ENCODE data around the gene LCLAT1. TPM values are rescaled to one million over a fixed set of nuclear protein-coding genes. Genes with fewer than 3 reads are reported as not detected.
"Not testable (repeated sequence)": the region's sequence is repeated elsewhere in the genome, so short reads cannot be mapped to it uniquely, and the experiment has no call there.

LCLAT1 gene
- total RNA-seq, 1 experiment from 2014 or later: 21.7 TPM

- H3K9ac ChIP-seq (ENCODE audit: low read length): no peak overlapping the region
- peaks cover 5% of the 10 kb centered on the region for H3K36me3 ChIP-seq (ENCODE audit: insufficient read depth, low read length)
- H2AFZ ChIP-seq (ENCODE audit: low read length): no peak overlapping the region
- DNase-seq: no peak
- no peaks in the 10 kb centered on the region for H4K20me1 ChIP-seq (ENCODE audit: insufficient read depth, low read depth, low read length)
- peaks cover 95% of the 10 kb centered on the region for H3K79me2 ChIP-seq (ENCODE audit: low read length)
- no peaks in the 10 kb centered on the region for H3K9me2 ChIP-seq (replicated peaks; ENCODE audit: insufficient read depth, low read length)
- peaks cover 23% of the 10 kb centered on the region for H3K4me1 ChIP-seq (ENCODE audit: low read length)
- no peak overlapping the region for H3K27ac ChIP-seq (ENCODE audit: low read length)
- H3K27me3 ChIP-seq (ENCODE audit: low read length): no peaks in the 10 kb centered on the region
- H3K4me2 ChIP-seq (ENCODE audit: low read depth, low read length, poor library complexity, severe bottlenecking): no peak overlapping the region
- H3K4me3 ChIP-seq (ENCODE audit: low read length): no peak overlapping the region
- 0 out of 2 replicates have a peak, but pooled peaks cover 3% of the 10 kb centered on the region for H3K9me3 ChIP-seq (ENCODE audit: low read length)
Measured at GRCh38 chr2:30512243-30512886, 65.3 kb downstream of the LCLAT1 start.

- Histone ChIP-seq H3K4me1 (ENCODE audit: low read length) (peaks cover 23% of the 10 kb centered on the region), H3K79me2 (ENCODE audit: low read length) (peaks cover 82% of the 10 kb centered on the region)
- not testable (repeated sequence) for H3K9ac ChIP-seq (ENCODE audit: low read length); H3K4me2 ChIP-seq (ENCODE audit: low read depth, low read length, poor library complexity, severe bottlenecking); H3K27ac ChIP-seq (ENCODE audit: low read length); H3K36me3 ChIP-seq (ENCODE audit: insufficient read depth, low read length); H3K27me3 ChIP-seq (ENCODE audit: low read length); H2AFZ ChIP-seq (ENCODE audit: low read length); H3K4me3 ChIP-seq (ENCODE audit: low read length); DNase-seq; H3K9me3 ChIP-seq (ENCODE audit: low read length); H3K9me2 ChIP-seq (replicated peaks; ENCODE audit: insufficient read depth, low read length); H4K20me1 ChIP-seq (ENCODE audit: insufficient read depth, low read depth, low read length)
Measured at GRCh38 chr2:30513649-30514048, 66.6 kb downstream of the LCLAT1 start.

- Histone ChIP-seq H3K4me2 (ENCODE audit: low read depth, low read length, poor library complexity, severe bottlenecking) (no peak overlapping the region), H3K27ac (ENCODE audit: low read length) (no peak overlapping the region), H3K27me3 (ENCODE audit: low read length) (no peaks in the 10 kb centered on the region)
Measured at GRCh38 chr2:30514134-30514847, 67.2 kb downstream of the LCLAT1 start.

GRCh38 chr2:30514848-30515435, 67.9 kb downstream of the LCLAT1 start:
- H3K4me3 ChIP-seq (ENCODE audit: low read length): no peak overlapping the region
- H3K4me1 ChIP-seq (ENCODE audit: low read length): peaks cover 15% of the 10 kb centered on the region
- H3K27me3 ChIP-seq (ENCODE audit: low read length): no peaks in the 10 kb centered on the region
- no peak for DNase-seq
- H4K20me1 ChIP-seq (ENCODE audit: insufficient read depth, low read depth, low read length): no peaks in the 10 kb centered on the region
- no peaks in the 10 kb centered on the region for H3K9me2 ChIP-seq (replicated peaks; ENCODE audit: insufficient read depth, low read length)
- peaks cover 9% of the 10 kb centered on the region for H3K36me3 ChIP-seq (ENCODE audit: insufficient read depth, low read length)
- 0 out of 2 replicates have a peak, but pooled peaks cover 3% of the 10 kb centered on the region for H3K9me3 ChIP-seq (ENCODE audit: low read length)
- no peak overlapping the region for H3K4me2 ChIP-seq (ENCODE audit: low read depth, low read length, poor library complexity, severe bottlenecking)
- H2AFZ ChIP-seq (ENCODE audit: low read length): no peak overlapping the region
- H3K27ac ChIP-seq (ENCODE audit: low read length): no peak overlapping the region
- peaks cover 72% of the 10 kb centered on the region for H3K79me2 ChIP-seq (ENCODE audit: low read length)
- no peak overlapping the region for H3K9ac ChIP-seq (ENCODE audit: low read length)

More at GRCh38 chr2:30514134-30514847, 67.2 kb downstream of the LCLAT1 start:
- no peaks in the 10 kb centered on the region for H3K9me2 ChIP-seq (replicated peaks; ENCODE audit: insufficient read depth, low read length)
- H3K9me3 ChIP-seq (ENCODE audit: low read length): 0 out of 2 replicates have a peak, but pooled peaks cover 3% of the 10 kb centered on the region
- peaks cover 5% of the 10 kb centered on the region for H3K36me3 ChIP-seq (ENCODE audit: insufficient read depth, low read length)
- no peak overlapping the region for H2AFZ ChIP-seq (ENCODE audit: low read length)
- peaks cover 20% of the 10 kb centered on the region for H3K4me1 ChIP-seq (ENCODE audit: low read length)
- peaks cover 76% of the 10 kb centered on the region for H3K79me2 ChIP-seq (ENCODE audit: low read length)
- DNase-seq: no peak
- no peak overlapping the region for H3K4me3 ChIP-seq (ENCODE audit: low read length)
- no peaks in the 10 kb centered on the region for H4K20me1 ChIP-seq (ENCODE audit: insufficient read depth, low read depth, low read length)
- H3K9ac ChIP-seq (ENCODE audit: low read length): no peak overlapping the region

GRCh38 chr2:30516166-30516565, 69.1 kb downstream of the LCLAT1 start:
- no peaks in the 10 kb centered on the region for H3K27me3 ChIP-seq (ENCODE audit: low read length)
- no peak overlapping the region for H3K4me3 ChIP-seq (ENCODE audit: low read length)
- H3K79me2 ChIP-seq (ENCODE audit: low read length): peaks cover 63% of the 10 kb centered on the region
- H3K36me3 ChIP-seq (ENCODE audit: insufficient read depth, low read length): peaks cover 9% of the 10 kb centered on the region
- H3K27ac ChIP-seq (ENCODE audit: low read length): no peak overlapping the region
- H3K4me2 ChIP-seq (ENCODE audit: low read depth, low read length, poor library complexity, severe bottlenecking): no peak overlapping the region
- H3K4me1 ChIP-seq (ENCODE audit: low read length): peaks cover 9% of the 10 kb centered on the region
- H2AFZ ChIP-seq (ENCODE audit: low read length): no peak overlapping the region
- H3K9me2 ChIP-seq (replicated peaks; ENCODE audit: insufficient read depth, low read length): no peaks in the 10 kb centered on the region
- DNase-seq: no peak
- no peak overlapping the region for H3K9ac ChIP-seq (ENCODE audit: low read length)
- H4K20me1 ChIP-seq (ENCODE audit: insufficient read depth, low read depth, low read length): no peaks in the 10 kb centered on the region
- H3K9me3 ChIP-seq (ENCODE audit: low read length): 0 out of 2 replicates have a peak, but pooled peaks cover 3% of the 10 kb centered on the region

DNA sequence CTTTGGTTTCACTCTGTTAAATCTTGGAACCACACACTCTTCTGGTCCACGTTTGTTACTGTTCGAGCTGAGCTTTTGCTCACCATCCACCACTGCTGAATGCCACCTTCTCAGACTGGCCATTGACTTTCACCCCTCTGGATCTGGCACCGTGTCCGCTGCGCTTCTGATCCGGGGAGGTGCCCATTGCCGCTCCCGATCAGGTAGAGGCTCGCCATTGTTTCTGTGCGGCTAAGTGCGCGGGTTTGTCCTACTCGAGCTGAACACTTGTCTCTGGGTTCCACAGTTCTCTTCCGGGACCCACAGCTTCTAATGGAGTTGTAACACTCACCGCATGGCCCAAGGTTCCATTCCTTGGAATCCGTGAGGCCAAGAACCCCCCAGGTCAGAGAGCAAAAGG, 72.8 kb downstream of the LCLAT1 start:
- Histone ChIP-seq H4K20me1 (ENCODE audit: insufficient read depth, low read depth, low read length) (no peaks in the 10 kb centered on the region), H3K4me3 (ENCODE audit: low read length) (no peak overlapping the region), H3K4me1 (ENCODE audit: low read length) (no peaks in the 10 kb centered on the region), H3K79me2 (ENCODE audit: low read length) (peaks cover 57% of the 10 kb centered on the region), H3K27ac (ENCODE audit: low read length) (no peak overlapping the region), H3K36me3 (ENCODE audit: insufficient read depth, low read length) (peaks cover 9% of the 10 kb centered on the region), H3K27me3 (ENCODE audit: low read length) (no peaks in the 10 kb centered on the region), H3K9ac (ENCODE audit: low read length) (no peak overlapping the region), H2AFZ (ENCODE audit: low read length) (no peak overlapping the region), H3K9me2 (replicated peaks; ENCODE audit: insufficient read depth, low read length) (no peaks in the 10 kb centered on the region), H3K9me3 (ENCODE audit: low read length) (0 out of 2 replicates have a peak, but pooled peaks cover 3% of the 10 kb centered on the region), H3K4me2 (ENCODE audit: low read depth, low read length, poor library complexity, severe bottlenecking) (no peak overlapping the region)
- no peak for DNase-seq

GRCh38 chr2:30522421-30522820, 75.4 kb downstream of the LCLAT1 start:
- no peak for DNase-seq
- Histone ChIP-seq H4K20me1 (ENCODE audit: insufficient read depth, low read depth, low read length) (no peaks in the 10 kb centered on the region), H3K9me2 (replicated peaks; ENCODE audit: insufficient read depth, low read length) (no peaks in the 10 kb centered on the region), H3K4me2 (ENCODE audit: low read depth, low read length, poor library complexity, severe bottlenecking) (no peak overlapping the region), H3K27ac (ENCODE audit: low read length) (no peak overlapping the region), H2AFZ (ENCODE audit: low read length) (no peak overlapping the region), H3K9me3 (ENCODE audit: low read length) (no peaks in the 10 kb centered on the region), H3K79me2 (ENCODE audit: low read length) (peaks cover 56% of the 10 kb centered on the region), H3K36me3 (ENCODE audit: insufficient read depth, low read length) (peaks cover 7% of the 10 kb centered on the region; the same call in 1 of the 2 replicates), H3K4me1 (ENCODE audit: low read length) (no peaks in the 10 kb centered on the region), H3K4me3 (ENCODE audit: low read length) (no peak overlapping the region), H3K27me3 (ENCODE audit: low read length) (no peaks in the 10 kb centered on the region), H3K9ac (ENCODE audit: low read length) (no peak overlapping the region)

GRCh38 chr2:30527411-30527810, 80.4 kb downstream of the LCLAT1 start:
- H3K4me1 ChIP-seq (ENCODE audit: low read length): no peaks in the 10 kb centered on the region
- peaks cover 62% of the 10 kb centered on the region for H3K79me2 ChIP-seq (ENCODE audit: low read length)
- peaks cover 5% of the 10 kb centered on the region for H3K36me3 ChIP-seq (ENCODE audit: insufficient read depth, low read length)
- H4K20me1 ChIP-seq (ENCODE audit: insufficient read depth, low read depth, low read length): no peaks in the 10 kb centered on the region
- no peak overlapping the region for H3K9ac ChIP-seq (ENCODE audit: low read length)
- H3K4me3 ChIP-seq (ENCODE audit: low read length): no peak overlapping the region
- H3K9me3 ChIP-seq (ENCODE audit: low read length): no peaks in the 10 kb centered on the region
- H2AFZ ChIP-seq (ENCODE audit: low read length): no peak overlapping the region
- DNase-seq: no peak
- H3K27ac ChIP-seq (ENCODE audit: low read length): no peak overlapping the region
- H3K27me3 ChIP-seq (ENCODE audit: low read length): no peaks in the 10 kb centered on the region
- no peaks in the 10 kb centered on the region for H3K9me2 ChIP-seq (replicated peaks; ENCODE audit: insufficient read depth, low read length)
- no peak overlapping the region for H3K4me2 ChIP-seq (ENCODE audit: low read depth, low read length, poor library complexity, severe bottlenecking)

All from Karpas-422 (cell line).